GM18870 (cell line): ENCODE data around the gene HOXC11.

Experiments used
- ATAC-seq: cut with Tn5 transposase; IDR thresholded peaks from one replicate; pipeline ENCODE4 v1.9.1; 2021; ENCODE audit warnings: moderate library complexity; ENCODE audit not compliant: unreplicated experiment

HOXC11 gene

GRCh38 chr12:53956914-53957536 lies 15.9 kb upstream of the HOXC11 start:
- ATAC-seq = no peak

DNA sequence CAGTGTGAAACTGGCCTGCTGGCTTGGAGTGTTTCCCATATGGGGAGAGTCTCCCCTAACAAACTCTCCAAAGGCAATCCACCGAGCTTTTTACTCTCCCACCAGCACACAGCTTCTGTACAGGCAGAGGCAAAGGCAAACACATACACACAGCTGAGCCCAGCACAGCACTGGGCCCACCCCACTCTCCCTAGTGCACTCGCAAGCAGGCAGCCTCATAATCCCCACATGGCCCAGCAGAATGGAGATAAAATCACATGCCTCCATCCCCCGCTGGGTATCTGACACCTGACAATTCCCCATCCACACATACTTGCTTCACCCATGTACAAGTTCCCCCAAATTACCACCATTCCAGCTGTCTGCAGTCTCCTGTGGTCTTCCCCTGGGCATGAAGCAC lies 14.8 kb upstream of the HOXC11 start:
- no peak for ATAC-seq

GRCh38 chr12:53959314-53959713 lies 13.6 kb upstream of the HOXC11 start:
- ATAC-seq = no peak

- no peak for ATAC-seq
These were observed 12.5 kb upstream of the HOXC11 start for GRCh38 chr12:53960187-53961024.

- no peak for ATAC-seq
These were observed 11.7 kb upstream of the HOXC11 start for GRCh38 chr12:53961025-53961761.

DNA sequence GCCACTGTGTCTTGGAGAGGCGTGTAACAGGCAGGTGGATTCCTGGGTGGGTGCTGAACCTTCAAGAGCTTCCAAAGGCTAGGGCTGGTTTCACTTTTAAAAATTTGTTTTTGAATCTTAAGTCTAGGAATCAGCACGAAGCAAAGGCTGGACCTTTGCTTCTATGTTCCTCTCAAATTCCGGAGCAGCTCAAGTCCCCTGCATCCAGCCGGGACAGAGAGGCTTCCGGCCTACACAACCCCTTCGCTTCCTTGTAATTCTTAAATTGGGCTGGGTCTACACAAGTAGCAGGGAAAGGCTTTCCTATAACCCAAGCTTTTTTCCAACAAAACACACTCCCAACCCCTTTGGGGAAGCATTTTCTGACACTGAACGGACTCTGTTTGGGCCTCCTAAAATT lies 9.9 kb upstream of the HOXC11 start:
- no peak for ATAC-seq

DNA sequence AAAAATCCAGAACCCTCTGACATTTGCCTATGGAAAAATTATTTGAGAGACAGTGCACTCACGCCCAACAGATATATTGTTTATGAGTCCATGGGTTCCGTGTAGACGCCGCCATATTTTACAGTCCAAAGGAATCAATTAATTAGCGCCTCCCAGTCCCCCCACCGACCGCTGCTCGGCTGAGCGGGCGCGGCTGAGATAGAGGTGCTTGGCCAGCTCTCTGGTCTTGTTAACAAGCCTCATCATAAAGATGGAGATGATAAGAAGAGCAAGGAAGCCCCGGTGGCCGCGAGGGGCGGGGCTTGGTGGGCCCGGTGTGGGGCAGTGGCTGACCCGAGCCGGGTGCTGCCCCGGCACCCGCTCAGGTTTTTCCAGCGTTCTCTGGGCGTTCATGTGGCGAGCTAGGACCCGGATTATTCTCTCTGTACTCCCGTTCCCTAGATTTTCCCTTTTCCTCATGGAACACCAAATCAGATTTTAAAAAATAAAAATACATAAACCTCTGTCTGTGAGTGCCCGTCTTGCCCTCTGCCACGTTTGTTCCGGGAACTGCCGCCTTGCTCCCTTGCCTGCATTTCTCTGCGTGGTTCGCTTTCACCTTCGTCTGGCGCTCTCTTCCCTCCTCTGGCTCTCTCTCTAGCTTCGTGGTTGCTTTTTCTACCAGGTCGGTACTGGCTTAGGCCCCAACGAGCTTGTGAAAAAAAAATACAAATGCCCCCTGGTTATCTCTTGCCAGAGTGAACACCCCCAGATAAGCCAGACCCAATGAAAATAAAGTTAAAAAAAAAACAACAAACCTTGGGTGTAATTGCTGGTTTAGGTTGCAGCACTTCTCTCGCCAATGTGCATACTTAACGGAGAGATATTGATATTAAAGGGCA lies 9.3 kb upstream of the HOXC11 start:
- no peak for ATAC-seq

DNA sequence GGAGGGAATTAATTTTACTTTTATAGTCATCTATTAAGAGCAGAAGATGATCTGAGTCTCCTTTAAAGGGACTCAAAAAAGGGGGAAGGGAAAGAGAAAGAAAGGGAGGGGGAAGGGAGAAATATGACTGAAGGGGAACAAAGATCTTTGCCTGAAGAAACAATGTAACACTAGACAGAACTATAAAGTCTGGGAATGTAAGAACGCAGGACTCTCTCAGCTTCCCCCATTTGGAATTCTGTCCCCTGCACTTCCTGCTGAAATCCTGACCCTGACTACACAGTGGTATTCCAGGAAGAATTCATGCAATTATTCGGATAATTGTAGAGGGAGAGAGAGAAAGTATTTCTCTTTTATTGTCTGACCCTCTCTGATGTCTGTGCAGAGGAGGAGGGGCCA lies 8.6 kb upstream of the HOXC11 start:
- ATAC-seq = no peak

GRCh38 chr12:53965281-53966084 lies 7.4 kb upstream of the HOXC11 start:
- no peak for ATAC-seq

GRCh38 chr12:53966085-53966384 lies 6.9 kb upstream of the HOXC11 start:
- ATAC-seq = no peak

GRCh38 chr12:53966385-53967133 lies 6.4 kb upstream of the HOXC11 start:
- ATAC-seq = no peak

- no peak for ATAC-seq
These were observed 5.5 kb upstream of the HOXC11 start for GRCh38 chr12:53967421-53967925.

DNA sequence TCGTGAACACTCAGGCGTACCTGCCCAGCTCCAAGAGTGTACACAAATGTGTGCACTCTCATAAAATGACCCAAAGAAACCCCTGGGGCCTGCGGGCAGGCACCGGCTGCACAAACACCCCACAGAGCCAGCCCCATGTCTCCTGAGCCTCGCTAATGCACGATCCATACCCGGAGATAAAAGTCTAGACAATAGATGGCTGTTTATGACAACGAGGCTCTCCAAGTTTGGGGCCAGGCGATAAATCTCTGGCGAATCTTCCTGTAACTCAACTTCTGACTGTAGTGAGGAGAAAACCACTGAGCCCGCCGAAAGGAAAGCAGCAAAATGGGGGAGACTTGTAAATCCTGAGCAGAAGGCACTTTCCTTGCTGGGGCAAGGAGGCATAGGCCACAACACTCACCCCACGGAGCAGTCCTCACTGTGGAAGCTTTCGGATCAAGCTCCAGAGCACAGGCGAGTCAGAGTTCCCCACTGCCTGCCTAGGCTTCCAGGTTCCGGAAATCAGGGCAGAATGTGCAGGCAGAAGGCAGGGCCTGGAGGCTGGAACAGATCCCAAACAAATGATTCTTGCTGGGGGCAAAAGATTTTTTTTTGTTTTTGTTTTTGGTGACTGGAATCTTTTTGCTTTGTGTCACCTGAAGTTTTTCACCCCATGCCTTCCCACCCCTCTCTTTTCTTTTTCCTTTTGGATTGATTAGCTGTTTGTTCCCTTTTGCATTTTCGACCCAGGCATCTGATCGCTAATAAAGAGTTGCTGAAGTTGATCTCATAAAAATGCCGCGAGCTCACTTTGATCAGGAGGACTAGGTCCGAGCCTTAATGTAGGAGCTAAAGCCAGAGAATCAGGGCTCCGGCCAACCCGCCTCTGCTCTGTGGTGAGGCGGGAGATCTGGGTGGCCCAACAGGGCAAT lies 4.5 kb upstream of the HOXC11 start:
- ATAC-seq = no peak

DNA sequence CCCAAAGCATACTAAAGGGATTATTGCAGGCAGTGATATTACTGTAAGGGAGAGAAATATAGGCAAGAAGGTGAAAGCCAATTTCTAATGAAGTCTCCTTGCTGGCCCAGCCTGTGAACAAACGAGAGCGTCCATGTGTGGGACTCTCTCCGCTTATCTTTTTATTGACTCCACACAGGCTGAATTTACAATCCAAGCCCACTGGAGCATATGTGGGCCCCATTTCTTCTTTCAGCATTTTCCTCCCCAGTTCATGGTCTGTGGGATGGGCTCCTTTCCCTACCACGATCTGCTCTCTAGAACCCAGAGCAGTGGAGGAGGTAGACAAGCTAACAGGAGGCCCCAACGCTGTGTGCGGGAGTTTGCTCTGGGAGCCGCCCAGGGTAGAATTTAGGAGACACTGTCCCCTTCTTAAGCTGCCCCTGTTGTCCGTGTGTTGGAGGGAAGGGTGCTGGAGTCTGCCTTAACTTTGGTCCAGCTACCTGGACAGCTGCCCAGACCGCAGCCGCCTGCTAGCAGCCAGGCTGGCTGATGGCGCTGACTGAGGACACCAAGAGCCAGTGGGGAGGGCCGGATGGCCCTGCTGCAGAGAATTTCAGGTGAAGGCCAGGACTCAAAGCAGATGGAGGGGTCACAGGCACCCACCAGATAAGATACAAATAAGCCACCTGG lies 3.2 kb upstream of the HOXC11 start:
- ATAC-seq = no peak

DNA sequence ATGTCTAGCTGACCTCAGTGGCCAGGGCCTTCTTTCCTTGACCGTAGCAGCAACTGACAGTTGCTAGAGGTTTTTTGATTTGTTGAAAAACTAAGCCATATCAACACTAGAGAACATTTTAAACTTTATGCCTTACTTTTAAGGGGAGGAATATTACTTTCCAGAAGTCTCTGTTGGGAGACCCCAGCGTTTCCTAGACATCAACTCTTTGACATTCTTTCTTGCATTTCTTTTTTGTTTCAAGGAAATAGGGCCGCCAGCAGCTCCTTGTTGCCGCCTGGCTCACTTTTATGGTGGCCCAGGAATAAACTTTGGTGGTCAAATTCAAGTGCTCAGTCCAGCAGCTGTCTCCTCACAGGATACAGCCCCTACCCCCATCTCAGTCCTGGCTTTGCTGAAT lies 2.5 kb upstream of the HOXC11 start:
- no peak for ATAC-seq

GRCh38 chr12:53971129-53971528 lies 1.8 kb upstream of the HOXC11 start:
- ATAC-seq = no peak

GRCh38 chr12:53971686-53972085 lies 1.2 kb upstream of the HOXC11 start:
- ATAC-seq = no peak
